ENCODE data around the gene JAK1.

Gene JAK1

GRCh38 chr1:64811131-64811530, 155.2 kb downstream of the JAK1 start:
- no peak for DNase-seq (ENCODE audit: low spot score)
- no peak for TF ChIP-seq CTCF (IDR thresholded peaks at IDR 0.05; ENCODE audit: extremely low read depth, insufficient read depth, missing control alignments)
- in situ Hi-C loops (cut with MboI; ENCODE audit: low pct_unique_long_range_greater_than_20kb, low sequenced_read_pairs, unreplicated experiment): loop anchor here (25.0 kb wide), 1 partner anchor 549 kb away; no protein-coding TSS in a partner anchor

DNA sequence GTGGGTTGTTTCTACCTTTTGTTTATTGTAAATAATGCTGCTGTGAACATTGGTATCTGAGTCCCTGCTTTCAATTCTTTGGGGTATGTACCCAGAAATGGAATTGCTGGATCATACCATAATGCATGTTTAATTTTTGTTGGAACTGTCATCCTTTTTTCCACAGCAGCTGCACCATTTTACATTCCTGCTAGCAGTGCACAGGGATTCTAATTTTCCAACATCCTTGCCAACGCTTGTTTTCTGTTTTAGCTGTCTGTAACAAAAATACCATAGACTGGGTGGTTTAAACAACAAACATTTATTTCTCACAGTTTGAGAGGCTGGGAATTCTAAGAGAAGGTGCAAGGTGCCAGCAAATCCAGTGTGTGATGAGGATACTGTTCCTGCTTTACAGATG, 156.3 kb downstream of the JAK1 start:
- in situ Hi-C loops (cut with MboI; ENCODE audit: low pct_unique_long_range_greater_than_20kb, low sequenced_read_pairs, unreplicated experiment): loop anchor here (25.0 kb wide), 1 partner anchor 548 kb away; no protein-coding TSS in a partner anchor
- DNase-seq (ENCODE audit: low spot score): no peak

GRCh38 chr1:64809309-64809708, 157.0 kb downstream of the JAK1 start:
- in situ Hi-C loops (cut with MboI; ENCODE audit: low pct_unique_long_range_greater_than_20kb, low sequenced_read_pairs, unreplicated experiment): loop anchor here (25.0 kb wide), 1 partner anchor 547 kb away; no protein-coding TSS in a partner anchor
- TF ChIP-seq CTCF (IDR thresholded peaks at IDR 0.05; ENCODE audit: extremely low read depth, insufficient read depth, missing control alignments): no peak
- DNase-seq (ENCODE audit: low spot score): no peak

More for the DNA sequence above, 156.3 kb downstream of the JAK1 start:
- TF ChIP-seq CTCF (IDR thresholded peaks at IDR 0.05; ENCODE audit: extremely low read depth, insufficient read depth, missing control alignments): no peak

DNA sequence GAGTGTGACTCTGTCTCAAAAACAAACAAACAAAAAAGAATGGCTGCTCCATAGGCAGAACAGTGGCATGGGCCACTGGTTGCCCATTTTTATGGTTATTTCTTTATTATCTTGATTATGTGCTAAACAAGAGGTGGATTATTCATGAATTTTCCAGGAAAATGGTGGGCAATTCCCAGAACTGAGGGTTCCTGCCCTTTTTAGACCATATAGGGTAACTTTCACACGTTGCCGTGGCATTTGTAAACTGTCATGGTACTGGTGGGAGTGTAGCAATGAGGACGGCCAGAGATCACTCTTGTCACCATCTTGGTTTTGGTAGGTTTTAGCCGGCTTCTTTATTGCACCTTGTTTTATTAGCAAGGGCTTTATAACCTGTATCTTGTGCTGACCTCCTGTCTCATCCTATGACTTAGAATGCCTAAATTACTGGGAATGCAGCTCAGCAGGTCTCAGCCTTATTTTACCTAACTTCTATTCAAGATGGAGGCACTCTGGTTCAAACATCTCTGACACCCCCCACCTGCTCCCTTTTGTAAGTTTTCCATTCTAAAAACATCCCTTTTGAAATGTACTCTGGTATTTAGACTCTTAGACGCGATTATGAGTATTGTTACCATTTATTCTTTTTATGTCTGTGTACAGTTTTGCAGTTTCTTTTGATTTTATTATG, 164.4 kb downstream of the JAK1 start:
- in situ Hi-C loops (cut with MboI; ENCODE audit: low pct_unique_long_range_greater_than_20kb, low sequenced_read_pairs, unreplicated experiment): loop anchor here (25.0 kb wide), 1 partner anchor 540 kb away; no protein-coding TSS in a partner anchor
- no peak for DNase-seq (ENCODE audit: low spot score)
- TF ChIP-seq CTCF (IDR thresholded peaks at IDR 0.05; ENCODE audit: extremely low read depth, insufficient read depth, missing control alignments): no peak

DNA sequence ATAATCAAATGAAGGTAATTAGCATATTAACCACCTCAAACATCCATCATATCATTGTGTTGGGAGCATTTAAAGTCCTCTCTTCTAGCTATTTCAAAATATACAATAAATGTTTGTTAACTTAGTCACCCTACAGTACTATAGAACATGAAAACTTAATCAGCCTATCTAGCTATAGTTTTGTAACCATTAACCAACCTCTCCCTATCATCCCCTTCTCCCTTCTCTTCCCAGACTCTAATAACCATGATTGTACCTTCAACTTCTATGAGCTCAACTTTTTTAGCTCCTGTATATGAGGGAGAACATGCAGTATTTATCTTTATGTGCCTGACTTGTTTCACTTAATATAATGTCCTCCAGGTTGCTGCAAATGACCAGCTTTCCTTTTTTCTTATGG, 167.5 kb downstream of the JAK1 start:
- no peak for DNase-seq (ENCODE audit: low spot score)
- in situ Hi-C loops (cut with MboI; ENCODE audit: low pct_unique_long_range_greater_than_20kb, low sequenced_read_pairs, unreplicated experiment): no loop called here
- no peak for TF ChIP-seq CTCF (IDR thresholded peaks at IDR 0.05; ENCODE audit: extremely low read depth, insufficient read depth, missing control alignments)

DNA sequence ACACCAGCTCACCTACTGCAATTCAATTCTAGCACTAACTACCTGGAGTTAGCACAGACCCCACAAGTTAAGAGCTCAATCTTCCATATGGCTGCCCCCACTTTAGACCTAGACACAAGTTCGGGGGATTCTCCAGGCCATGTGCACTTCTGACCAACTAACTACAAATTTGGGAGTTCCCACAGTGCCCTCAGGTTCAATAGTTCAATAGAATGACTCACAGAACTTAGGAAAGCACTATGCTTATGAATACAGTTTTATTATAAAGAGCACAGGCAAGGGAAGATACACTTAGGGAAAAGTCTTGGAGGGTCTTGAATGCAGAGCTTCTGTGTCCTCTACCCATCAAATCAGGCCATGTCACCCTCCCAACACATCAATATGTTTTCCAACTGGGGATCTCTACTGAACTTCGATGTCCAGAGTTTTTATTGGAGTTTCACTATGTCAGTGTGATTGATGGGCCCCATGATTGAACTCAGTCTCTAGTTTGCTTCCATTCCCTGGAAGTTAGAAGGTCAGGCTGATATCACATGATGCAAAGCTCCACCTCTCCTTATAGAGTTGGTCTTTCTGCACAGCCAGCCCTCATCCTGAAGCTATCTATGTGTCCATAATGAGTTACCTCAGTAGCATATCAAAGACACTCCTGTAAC, 175.4 kb downstream of the JAK1 start:
- in situ Hi-C loops (cut with MboI; ENCODE audit: low pct_unique_long_range_greater_than_20kb, low sequenced_read_pairs, unreplicated experiment): no loop called here
- TF ChIP-seq CTCF (IDR thresholded peaks at IDR 0.05; ENCODE audit: extremely low read depth, insufficient read depth, missing control alignments): no peak
- DNase-seq (ENCODE audit: low spot score): no peak

Measured in GM13977 (cell line).